Measurements from ENCODE around the gene PTPRD. TPM values are rescaled to one million over a fixed set of nuclear protein-coding genes. Genes with fewer than 3 reads are reported as not detected.

Gene PTPRD
- total RNA-seq, 1 donor from 2014 or later = 532 TPM

GRCh38 chr9:10331157-10331556, 281.6 kb downstream of the PTPRD start:
- H3K27ac Mint-ChIP-seq (ENCODE audit: unreplicated experiment) = peak overlapping the region; percentile 13
- no peak for DNase-seq
- H3K27me3 Mint-ChIP-seq (ENCODE audit: unreplicated experiment) = no peaks in the 10 kb centered on the region
- peak overlapping the region; percentile 5 for H3K4me3 Mint-ChIP-seq (ENCODE audit: unreplicated experiment)
- TF ChIP-seq, protein P1, sequence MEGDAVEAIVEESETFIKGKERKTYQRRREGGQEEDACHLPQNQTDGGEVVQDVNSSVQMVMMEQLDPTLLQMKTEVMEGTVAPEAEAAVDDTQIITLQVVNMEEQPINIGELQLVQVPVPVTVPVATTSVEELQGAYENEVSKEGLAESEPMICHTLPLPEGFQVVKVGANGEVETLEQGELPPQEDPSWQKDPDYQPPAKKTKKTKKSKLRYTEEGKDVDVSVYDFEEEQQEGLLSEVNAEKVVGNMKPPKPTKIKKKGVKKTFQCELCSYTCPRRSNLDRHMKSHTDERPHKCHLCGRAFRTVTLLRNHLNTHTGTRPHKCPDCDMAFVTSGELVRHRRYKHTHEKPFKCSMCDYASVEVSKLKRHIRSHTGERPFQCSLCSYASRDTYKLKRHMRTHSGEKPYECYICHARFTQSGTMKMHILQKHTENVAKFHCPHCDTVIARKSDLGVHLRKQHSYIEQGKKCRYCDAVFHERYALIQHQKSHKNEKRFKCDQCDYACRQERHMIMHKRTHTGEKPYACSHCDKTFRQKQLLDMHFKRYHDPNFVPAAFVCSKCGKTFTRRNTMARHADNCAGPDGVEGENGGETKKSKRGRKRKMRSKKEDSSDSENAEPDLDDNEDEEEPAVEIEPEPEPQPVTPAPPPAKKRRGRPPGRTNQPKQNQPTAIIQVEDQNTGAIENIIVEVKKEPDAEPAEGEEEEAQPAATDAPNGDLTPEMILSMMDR (IDR thresholded peaks at IDR 0.05; ENCODE audit: partially characterized antibody, unreplicated experiment) = no peak
- no peaks in the 10 kb centered on the region for H3K9me3 Mint-ChIP-seq (ENCODE audit: unreplicated experiment)
- peaks cover 17% of the 10 kb centered on the region for H3K4me1 Mint-ChIP-seq (ENCODE audit: low read depth, unreplicated experiment)
- no peaks in the 10 kb centered on the region for H3K36me3 Mint-ChIP-seq (ENCODE audit: unreplicated experiment)

DNA sequence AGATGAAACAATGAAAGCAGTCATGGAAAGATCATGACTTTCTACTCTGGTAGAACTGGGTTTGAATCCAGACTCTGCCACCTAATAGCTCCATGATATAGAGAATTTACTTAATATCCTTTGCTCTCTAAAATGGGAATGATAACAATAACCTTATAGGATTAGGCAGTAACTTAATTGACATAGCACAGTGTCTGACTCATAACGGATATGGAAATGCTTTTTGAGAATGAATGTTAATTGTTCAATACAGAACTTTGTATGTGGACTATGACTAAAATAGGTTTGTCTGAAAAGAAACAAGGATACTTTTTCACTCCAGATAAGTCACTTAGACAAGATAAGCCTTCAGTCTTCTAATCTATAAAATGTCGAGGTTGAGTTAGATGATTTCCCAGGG, 330.7 kb downstream of the PTPRD start:
- no peak overlapping the region for H3K4me3 Mint-ChIP-seq (ENCODE audit: unreplicated experiment)
- no peak overlapping the region for H3K27ac Mint-ChIP-seq (ENCODE audit: unreplicated experiment)
- H3K4me1 Mint-ChIP-seq (ENCODE audit: low read depth, unreplicated experiment) = peaks cover 3% of the 10 kb centered on the region
- DNase-seq = no peak
- H3K9me3 Mint-ChIP-seq (ENCODE audit: unreplicated experiment) = no peaks in the 10 kb centered on the region
- no peaks in the 10 kb centered on the region for H3K36me3 Mint-ChIP-seq (ENCODE audit: unreplicated experiment)
- no peaks in the 10 kb centered on the region for H3K27me3 Mint-ChIP-seq (ENCODE audit: unreplicated experiment)
- TF ChIP-seq, protein P1 (IDR thresholded peaks at IDR 0.05; ENCODE audit: partially characterized antibody, unreplicated experiment) = no peak

GRCh38 chr9:10274988-10275387, 337.8 kb downstream of the PTPRD start:
- Mint-ChIP-seq H3K4me3 (ENCODE audit: unreplicated experiment) (no peak overlapping the region), H3K27ac (ENCODE audit: unreplicated experiment) (no peak overlapping the region)
- TF ChIP-seq, protein P1 (IDR thresholded peaks at IDR 0.05; ENCODE audit: partially characterized antibody, unreplicated experiment) = peak; percentile 22

DNA sequence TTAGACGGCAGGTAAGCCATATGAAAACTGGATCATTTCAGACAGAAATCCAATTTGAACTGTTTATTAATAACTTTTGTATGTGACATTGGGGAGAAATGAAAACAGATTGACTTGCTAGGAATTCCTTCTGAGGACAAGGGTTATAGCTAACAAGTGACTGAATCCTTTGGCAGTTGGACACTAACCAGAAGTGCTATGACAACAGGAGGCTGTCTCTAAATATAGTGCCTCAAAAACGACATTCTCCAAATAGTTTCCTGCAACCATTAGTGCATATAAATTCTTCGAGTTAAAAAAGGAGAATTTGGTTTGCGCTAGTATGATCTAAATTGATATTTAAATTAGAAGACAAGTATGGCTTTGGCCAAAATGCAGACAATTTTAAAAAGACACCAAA, 338.6 kb downstream of the PTPRD start:
- Mint-ChIP-seq H3K27ac (ENCODE audit: unreplicated experiment) (no peak overlapping the region), H3K4me3 (ENCODE audit: unreplicated experiment) (no peak overlapping the region), H3K4me1 (ENCODE audit: low read depth, unreplicated experiment) (peaks cover 14% of the 10 kb centered on the region), H3K36me3 (ENCODE audit: unreplicated experiment) (no peaks in the 10 kb centered on the region), H3K27me3 (ENCODE audit: unreplicated experiment) (no peaks in the 10 kb centered on the region), H3K9me3 (ENCODE audit: unreplicated experiment) (no peaks in the 10 kb centered on the region)
- TF ChIP-seq, protein P1 (IDR thresholded peaks at IDR 0.05; ENCODE audit: partially characterized antibody, unreplicated experiment) = no peak
- no peak for DNase-seq

More at GRCh38 chr9:10274988-10275387, 337.8 kb downstream of the PTPRD start:
- Mint-ChIP-seq H3K4me1 (ENCODE audit: low read depth, unreplicated experiment) (peaks cover 14% of the 10 kb centered on the region), H3K9me3 (ENCODE audit: unreplicated experiment) (no peaks in the 10 kb centered on the region), H3K36me3 (ENCODE audit: unreplicated experiment) (no peaks in the 10 kb centered on the region), H3K27me3 (ENCODE audit: unreplicated experiment) (no peaks in the 10 kb centered on the region)
- DNase-seq = no peak

GRCh38 chr9:10272830-10273229, 340.0 kb downstream of the PTPRD start:
- Mint-ChIP-seq H3K4me1 (ENCODE audit: low read depth, unreplicated experiment) (peaks cover 18% of the 10 kb centered on the region), H3K36me3 (ENCODE audit: unreplicated experiment) (no peaks in the 10 kb centered on the region), H3K27me3 (ENCODE audit: unreplicated experiment) (no peaks in the 10 kb centered on the region), H3K4me3 (ENCODE audit: unreplicated experiment) (no peak overlapping the region), H3K27ac (ENCODE audit: unreplicated experiment) (no peak overlapping the region), H3K9me3 (ENCODE audit: unreplicated experiment) (no peaks in the 10 kb centered on the region)
- TF ChIP-seq, protein P1 (IDR thresholded peaks at IDR 0.05; ENCODE audit: partially characterized antibody, unreplicated experiment) = no peak
- DNase-seq = no peak
